Measurements from ENCODE around the gene NME4. TPM values are rescaled to one million over a fixed set of nuclear protein-coding genes. Genes with fewer than 3 reads are reported as not detected.

The NME4 gene
- total RNA-seq, 2 experiments from 2014 or later: 5.2 to 6.8 TPM

DNA sequence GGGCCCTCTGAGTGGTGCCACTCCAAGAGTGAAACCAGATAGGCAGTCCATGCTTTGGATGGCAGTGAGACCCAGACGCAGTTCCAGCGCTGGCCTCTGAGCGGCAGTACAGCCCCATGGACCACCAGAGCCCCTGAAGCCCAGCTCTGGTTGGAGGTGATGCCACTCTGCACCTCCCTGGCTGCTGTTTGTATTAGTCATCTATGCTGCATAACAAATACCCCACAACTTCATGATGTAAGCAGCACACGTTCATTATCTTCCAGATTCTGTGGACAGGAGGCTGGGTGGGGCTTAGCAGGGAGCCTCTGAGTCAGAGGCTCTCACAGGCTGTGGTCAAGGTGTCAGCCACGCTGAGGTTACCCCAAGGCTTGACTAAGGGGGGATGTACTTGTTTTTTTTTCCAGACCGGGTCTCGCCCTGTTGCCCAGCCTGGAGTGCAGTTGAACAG, 5.1 kb upstream of the NME4 start:
- Mint-ChIP-seq H3K4me3 (no peak overlapping the region), H3K27me3 (ENCODE audit: low read depth) (peaks cover 8% of the 10 kb centered on the region), H3K36me3 (ENCODE audit: low read depth) (no peaks in the 10 kb centered on the region), H3K27ac (peak overlapping the region; percentile 58), H3K4me1 (ENCODE audit: low read depth) (peaks cover 21% of the 10 kb centered on the region), H3K9me3 (ENCODE audit: insufficient read depth) (no peaks in the 10 kb centered on the region)
- peak; percentile 82 for DNase-seq
- ATAC-seq: peak; percentile 88
- POLR2A ChIA-PET: interaction anchor here (1.8 kb wide), 1 partner anchor 9 kb away, joined by 6 read pairs; the partner anchor contains the start of gene DECR2
- CTCF ChIA-PET: interaction anchor here (0.6 to 2.5 kb wide), 6 partner anchors 9 to 103 kb away, joined by 3 to 10 read pairs (median 5); partner anchors contain the start of genes DECR2 and MRPL28

DNA sequence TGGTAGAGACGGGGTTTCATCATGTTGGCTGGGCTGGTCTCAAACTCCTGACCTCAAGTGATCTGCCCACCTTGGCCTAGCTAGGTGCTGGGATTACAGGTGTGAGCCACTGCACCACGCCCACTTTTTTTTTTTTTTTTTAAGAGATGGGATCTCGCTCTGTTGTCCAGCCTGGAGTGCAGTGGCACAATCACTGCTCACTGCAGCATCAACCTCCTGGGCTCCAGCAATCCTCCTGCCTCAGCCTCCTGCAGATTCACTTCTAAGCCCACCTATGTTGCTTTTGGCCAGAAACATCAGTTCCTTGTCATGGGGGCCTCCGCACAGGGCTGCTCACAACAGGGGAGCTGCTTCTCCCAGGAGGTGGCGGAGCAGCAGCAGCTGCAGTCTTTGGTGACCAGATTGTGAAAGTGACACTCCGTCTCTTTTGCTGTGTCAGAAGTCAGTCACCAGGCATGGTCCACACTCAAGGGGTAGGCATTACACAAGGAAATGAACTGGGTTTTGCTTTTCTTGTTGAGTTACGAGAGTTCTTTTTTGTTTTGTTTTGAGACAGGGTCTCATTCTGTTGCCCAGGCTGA, 4.5 kb upstream of the NME4 start:
- Mint-ChIP-seq H3K4me3 (no peak overlapping the region), H3K27me3 (ENCODE audit: low read depth) (peaks cover 8% of the 10 kb centered on the region), H3K36me3 (ENCODE audit: low read depth) (no peaks in the 10 kb centered on the region), H3K27ac (no peak overlapping the region), H3K9me3 (ENCODE audit: insufficient read depth) (no peaks in the 10 kb centered on the region), H3K4me1 (ENCODE audit: low read depth) (peaks cover 21% of the 10 kb centered on the region)
- ChIA-PET POLR2A (interaction anchor here (1.8 kb wide), 1 partner anchor 9 kb away, joined by 6 read pairs; the partner anchor contains the start of gene DECR2), CTCF (interaction anchor here (1.0 to 2.5 kb wide), 5 partner anchors 9 to 103 kb away, joined by 3 to 10 read pairs (median 7); partner anchors contain the start of genes DECR2 and MRPL28)
- ATAC-seq (no peak), DNase-seq (no peak)

- H3K4me3 Mint-ChIP-seq: no peak overlapping the region
- ATAC-seq: no peak
- POLR2A ChIA-PET: no interaction called here
- peaks cover 32% of the 10 kb centered on the region for H3K4me1 Mint-ChIP-seq (ENCODE audit: low read depth)
- no peaks in the 10 kb centered on the region for H3K36me3 Mint-ChIP-seq (ENCODE audit: low read depth)
- CTCF ChIA-PET: no interaction called here
- H3K9me3 Mint-ChIP-seq (ENCODE audit: insufficient read depth): no peaks in the 10 kb centered on the region
- no peak for DNase-seq
- H3K27me3 Mint-ChIP-seq (ENCODE audit: low read depth): peaks cover 14% of the 10 kb centered on the region
- H3K27ac Mint-ChIP-seq: no peak overlapping the region
These were observed 800 bp upstream of the NME4 start for GRCh38 chr16:396199-396598.

GRCh38 chr16:396605-397004, 394 bp upstream of the NME4 start:
- DNase-seq: no peak
- ChIA-PET CTCF (no interaction called here), POLR2A (no interaction called here)
- H3K4me3 Mint-ChIP-seq: peak overlapping the region; percentile 60
- peaks cover 31% of the 10 kb centered on the region for H3K4me1 Mint-ChIP-seq (ENCODE audit: low read depth)
- H3K9me3 Mint-ChIP-seq (ENCODE audit: insufficient read depth): no peaks in the 10 kb centered on the region
- H3K27ac Mint-ChIP-seq: no peak overlapping the region
- H3K36me3 Mint-ChIP-seq (ENCODE audit: low read depth): no peaks in the 10 kb centered on the region
- H3K27me3 Mint-ChIP-seq (ENCODE audit: low read depth): peaks cover 14% of the 10 kb centered on the region
- ATAC-seq: no peak

GRCh38 chr16:397736-398332, 835 bp downstream of the NME4 start:
- ChIA-PET CTCF (no interaction called here), POLR2A (no interaction called here)
- Mint-ChIP-seq H3K36me3 (ENCODE audit: low read depth) (no peaks in the 10 kb centered on the region), H3K9me3 (ENCODE audit: insufficient read depth) (no peaks in the 10 kb centered on the region), H3K4me3 (peak overlapping the region; percentile 52), H3K4me1 (ENCODE audit: low read depth) (peaks cover 23% of the 10 kb centered on the region), H3K27me3 (ENCODE audit: low read depth) (peaks cover 14% of the 10 kb centered on the region), H3K27ac (no peak overlapping the region)
- DNase-seq (no peak), ATAC-seq (no peak)

- DNase-seq (no peak), ATAC-seq (no peak)
- no peaks in the 10 kb centered on the region for H3K36me3 Mint-ChIP-seq (ENCODE audit: low read depth)
- H3K27me3 Mint-ChIP-seq (ENCODE audit: low read depth): peaks cover 14% of the 10 kb centered on the region
- H3K4me1 Mint-ChIP-seq (ENCODE audit: low read depth): peaks cover 21% of the 10 kb centered on the region
- no peak overlapping the region for H3K27ac Mint-ChIP-seq
- H3K9me3 Mint-ChIP-seq (ENCODE audit: insufficient read depth): no peaks in the 10 kb centered on the region
- POLR2A ChIA-PET: no interaction called here
- CTCF ChIA-PET: no interaction called here
- peak overlapping the region; percentile 52 for H3K4me3 Mint-ChIP-seq
These were observed 1.8 kb downstream of the NME4 start for GRCh38 chr16:398561-399339.

- ATAC-seq (no peak), DNase-seq (no peak)
- H3K27me3 Mint-ChIP-seq (ENCODE audit: low read depth): peaks cover 14% of the 10 kb centered on the region
- H3K9me3 Mint-ChIP-seq (ENCODE audit: insufficient read depth): no peaks in the 10 kb centered on the region
- H3K36me3 Mint-ChIP-seq (ENCODE audit: low read depth): no peaks in the 10 kb centered on the region
- no peak overlapping the region for H3K27ac Mint-ChIP-seq
- H3K4me1 Mint-ChIP-seq (ENCODE audit: low read depth): peaks cover 21% of the 10 kb centered on the region
- ChIA-PET POLR2A (no interaction called here), CTCF (no interaction called here)
- peak overlapping the region; percentile 84 for H3K4me3 Mint-ChIP-seq
These were observed 2.5 kb downstream of the NME4 start for GRCh38 chr16:399340-400019.

DNA sequence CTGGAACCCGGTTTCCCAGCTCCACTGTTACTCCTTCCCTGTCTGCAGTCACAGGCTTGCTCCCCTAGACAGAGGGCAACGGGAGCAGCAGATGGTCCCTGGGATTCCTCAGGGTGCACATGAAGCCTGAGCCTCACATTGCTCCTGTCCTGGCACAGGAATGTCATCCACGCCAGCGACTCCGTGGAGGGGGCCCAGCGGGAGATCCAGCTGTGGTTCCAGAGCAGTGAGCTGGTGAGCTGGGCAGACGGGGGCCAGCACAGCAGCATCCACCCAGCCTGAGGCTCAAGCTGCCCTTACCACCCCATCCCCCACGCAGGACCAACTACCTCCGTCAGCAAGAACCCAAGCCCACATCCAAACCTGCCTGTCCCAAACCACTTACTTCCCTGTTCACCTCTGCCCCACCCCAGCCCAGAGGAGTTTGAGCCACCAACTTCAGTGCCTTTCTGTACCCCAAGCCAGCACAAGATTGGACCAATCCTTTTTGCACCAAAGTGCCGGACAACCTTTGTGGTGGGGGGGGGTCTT, 3.1 kb downstream of the NME4 start:
- no peak overlapping the region for H3K27ac Mint-ChIP-seq
- ATAC-seq: no peak
- ChIA-PET POLR2A (interaction anchor here (0.7 to 0.9 kb wide), 2 partner anchors 25 to 165 kb away, joined by 3 to 5 read pairs; partner anchors contain the start of gene RAB11FIP3), CTCF (interaction anchor here (0.7 kb wide), 1 partner anchor 17 kb away, joined by 3 read pairs; no protein-coding TSS in a partner anchor)
- H3K4me3 Mint-ChIP-seq: peak overlapping the region; percentile 84
- DNase-seq: no peak
- H3K36me3 Mint-ChIP-seq (ENCODE audit: low read depth): no peaks in the 10 kb centered on the region
- peaks cover 14% of the 10 kb centered on the region for H3K27me3 Mint-ChIP-seq (ENCODE audit: low read depth)
- H3K4me1 Mint-ChIP-seq (ENCODE audit: low read depth): peaks cover 21% of the 10 kb centered on the region
- no peaks in the 10 kb centered on the region for H3K9me3 Mint-ChIP-seq (ENCODE audit: insufficient read depth)

DNA sequence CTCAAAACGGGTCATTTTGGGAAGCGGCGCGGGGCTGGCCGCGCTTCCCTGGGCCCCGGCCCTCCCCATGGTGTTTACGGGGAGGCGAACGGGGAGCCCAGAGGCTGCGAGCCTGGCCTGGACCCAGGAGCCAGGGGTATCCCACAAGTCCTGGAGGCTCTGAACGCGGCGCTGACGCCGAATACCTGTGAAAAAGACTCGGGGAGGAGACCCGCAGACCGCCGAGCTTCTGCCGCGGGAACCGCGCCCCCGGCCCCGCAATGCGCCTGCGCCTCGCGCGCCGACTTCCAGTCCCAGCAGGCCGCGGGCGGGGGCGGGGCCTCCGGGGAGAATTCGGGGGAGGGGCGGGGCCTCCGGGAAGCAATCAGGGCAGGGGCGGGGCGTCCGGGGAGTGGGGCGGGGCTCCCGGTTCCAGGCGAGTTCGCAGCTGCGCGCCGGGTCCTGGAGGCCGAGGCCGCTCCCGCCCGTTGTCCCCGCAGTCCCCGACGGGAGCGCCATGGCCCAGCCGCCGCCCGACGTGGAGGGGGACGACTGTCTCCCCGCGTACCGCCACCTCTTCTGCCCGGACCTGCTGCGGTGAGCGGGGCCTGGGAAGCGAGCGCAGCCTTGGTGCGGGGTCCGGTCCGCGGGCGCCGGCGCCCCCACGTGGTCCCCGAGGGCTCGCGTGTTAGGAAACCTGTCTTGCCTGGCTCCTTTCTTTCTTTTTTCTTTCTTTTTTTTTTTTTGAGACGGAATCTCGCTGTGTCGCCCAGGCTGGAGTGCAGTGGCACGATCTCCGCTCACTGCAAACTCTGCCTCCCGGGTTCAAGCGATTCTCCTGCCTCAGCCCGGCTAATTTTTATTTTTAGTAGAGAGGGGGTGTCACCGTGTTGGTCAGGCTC, 4.7 kb downstream of the NME4 start, which contains the start of gene DECR2:
DECR2 (plus strand) TSS at position 418 of the 881 bp plus-strand sequence; CDS start at position 497, 79 bp downstream.
- peak; percentile 86 for ATAC-seq
- H3K27me3 Mint-ChIP-seq (ENCODE audit: low read depth): peaks cover 7% of the 10 kb centered on the region

GRCh38 chr16:404971-405486, 8.0 kb downstream of the NME4 start:
- ATAC-seq: no peak
- ChIA-PET CTCF (no interaction called here), POLR2A (no interaction called here)
- H3K4me3 Mint-ChIP-seq: no peak overlapping the region
- H3K27me3 Mint-ChIP-seq (ENCODE audit: low read depth): no peaks in the 10 kb centered on the region
- H3K9me3 Mint-ChIP-seq (ENCODE audit: insufficient read depth): no peaks in the 10 kb centered on the region
- no peaks in the 10 kb centered on the region for H3K36me3 Mint-ChIP-seq (ENCODE audit: low read depth)
- DNase-seq: no peak
- H3K4me1 Mint-ChIP-seq (ENCODE audit: low read depth): peaks cover 11% of the 10 kb centered on the region
- no peak overlapping the region for H3K27ac Mint-ChIP-seq

More for the DNA sequence above, 4.7 kb downstream of the NME4 start, which contains the start of gene DECR2:
- H3K4me1 Mint-ChIP-seq (ENCODE audit: low read depth): peaks cover 18% of the 10 kb centered on the region
- H3K27ac Mint-ChIP-seq: peak within 1 kb of the TSS; percentile 81
- H3K36me3 Mint-ChIP-seq (ENCODE audit: low read depth): no peaks in the 10 kb centered on the region
- peak; percentile 98 for DNase-seq
- no peaks in the 10 kb centered on the region for H3K9me3 Mint-ChIP-seq (ENCODE audit: insufficient read depth)
- ChIA-PET CTCF (interaction anchor here (0.9 to 1.4 kb wide), 3 partner anchors 10 to 31 kb away, joined by 3 to 7 read pairs (median 6); partner anchors contain the start of gene MRPL28), POLR2A (interaction anchor here (1.2 kb wide), 1 partner anchor 9 kb away, joined by 6 read pairs; no protein-coding TSS in a partner anchor)
- H3K4me3 Mint-ChIP-seq: peak within 1 kb of the TSS; percentile 84
